ENCODE results near the gene HAND2.

The HAND2 gene

DNA sequence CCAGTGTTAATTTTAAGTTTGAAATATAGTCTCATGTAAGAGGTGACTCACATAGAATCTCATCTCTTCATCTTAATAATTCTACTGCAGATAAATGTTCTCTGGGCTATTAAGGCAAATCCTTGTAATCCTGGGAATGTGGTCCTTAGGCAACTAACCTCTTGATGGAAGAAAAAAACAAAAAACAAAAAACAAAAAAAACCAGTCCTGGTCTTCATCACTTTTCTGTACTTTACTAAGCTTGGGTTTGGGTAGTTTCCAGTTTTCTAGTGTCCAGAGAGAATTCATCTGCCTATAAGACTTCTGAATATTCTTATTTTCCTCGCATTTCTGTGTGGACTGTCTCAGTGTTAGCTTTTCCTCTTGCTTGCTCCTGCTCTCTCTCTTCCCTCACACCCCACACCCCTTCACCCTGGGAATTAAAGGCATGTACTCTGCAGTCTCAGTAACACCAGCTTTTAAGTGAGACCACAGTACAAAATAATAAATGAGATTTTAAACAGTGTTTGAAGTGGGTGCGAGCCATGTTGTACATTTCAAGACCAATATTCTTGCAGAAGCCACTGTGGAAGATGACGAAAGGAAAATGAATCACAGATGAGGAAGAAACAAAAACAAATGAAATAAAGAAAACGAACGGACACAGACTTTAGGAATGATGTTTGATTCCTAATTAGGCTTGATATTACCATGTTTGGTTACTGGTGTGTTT lies 51.7 kb downstream of the HAND2 start:
- DNase-seq (ENCODE audit: low spot score) = no peak

DNA sequence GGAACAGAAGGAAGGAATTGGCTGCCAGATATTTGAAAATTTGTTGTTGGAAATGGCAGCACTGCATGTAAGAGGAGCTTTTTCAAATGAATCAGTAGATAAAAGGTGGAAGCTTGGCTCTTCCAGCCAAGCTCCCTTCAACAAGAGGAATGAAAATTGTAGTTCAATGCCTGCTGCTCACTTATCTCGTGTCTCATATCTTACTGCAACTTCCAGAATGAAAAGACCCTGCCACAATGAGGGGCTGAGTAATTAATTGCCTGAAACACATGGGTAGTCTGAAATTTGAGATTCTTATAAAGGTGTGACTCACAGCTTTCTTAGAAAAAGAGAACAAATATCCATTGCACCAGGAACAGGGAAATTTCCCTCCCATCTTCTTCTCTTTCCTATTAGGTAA lies 53.0 kb downstream of the HAND2 start:
- no peak for DNase-seq (ENCODE audit: low spot score)

All from putamen (tissue), 1 donor.